ENCODE data around the gene DLST. TPM values are rescaled to one million over a fixed set of nuclear protein-coding genes. Genes with fewer than 3 reads are reported as not detected.

DLST gene
- total and polyA plus RNA-seq, 8 donors = 25.1 to 125 (median 76.1) TPM

- intact Hi-C loops (cut with DNase I; ENCODE audit: low total_unique reads) = no loop called here
- no peaks in the 10 kb centered on the region for H3K9me3 ChIP-seq
- no peak overlapping the region for H3K27ac ChIP-seq
- no peak for DNase-seq
- TF ChIP-seq POLR2AphosphoS5 (IDR thresholded peaks at IDR 0.05) = no peak
- TF ChIP-seq CTCF (IDR thresholded peaks at IDR 0.05) = no peak
- TF ChIP-seq POLR2A (IDR thresholded peaks at IDR 0.05) = no peak
- no peak for TF ChIP-seq EP300 (IDR thresholded peaks at IDR 0.05)
- no peak overlapping the region for H3K4me3 ChIP-seq
- no peaks in the 10 kb centered on the region for H3K27me3 ChIP-seq
- 75 to 88% (median 82%) methylated on average over 5 of the region's 5 CpGs for WGBS, 5 donors
- peaks cover 83 to 92% (median 92%) of the 10 kb centered on the region in 4 donors for H3K36me3 ChIP-seq
- peaks cover 0 to 16% (median 9%) of the 10 kb centered on the region in 4 donors for H3K4me1 ChIP-seq
Observed at GRCh38 chr14:74892745-74893144, 11.0 kb downstream of the DLST start.

- 64 to 84% (median 77%) methylated on average over 4 of the region's 4 CpGs for WGBS, 5 donors
Observed at GRCh38 chr14:74893614-74894091, 11.9 kb downstream of the DLST start.

GRCh38 chr14:74896400-74896799 lies 14.7 kb downstream of the DLST start:
- TF ChIP-seq POLR2AphosphoS5 (IDR thresholded peaks at IDR 0.05) (no peak), POLR2A (IDR thresholded peaks at IDR 0.05) (no peak), EP300 (IDR thresholded peaks at IDR 0.05) (no peak), CTCF (IDR thresholded peaks at IDR 0.05) (no peak)
- Histone ChIP-seq H3K27ac (no peak overlapping the region), H3K4me1 (peaks cover 0 to 3% (median 0%) of the 10 kb centered on the region in 4 donors), H3K9me3 (no peaks in the 10 kb centered on the region), H3K4me3 (no peak overlapping the region), H3K27me3 (no peaks in the 10 kb centered on the region), H3K36me3 (peaks cover 98 to 100% (median 100%) of the 10 kb centered on the region in 4 donors)
- intact Hi-C loops (cut with DNase I; ENCODE audit: low total_unique reads) = no loop called here
- no peak for DNase-seq
- WGBS, 5 donors = 87 to 97% (median 89%) methylated on average over 3 of the region's 3 CpGs

More at GRCh38 chr14:74893614-74894091, 11.9 kb downstream of the DLST start:
- peaks cover 91 to 100% (median 100%) of the 10 kb centered on the region in 4 donors for H3K36me3 ChIP-seq
- intact Hi-C loops (cut with DNase I; ENCODE audit: low total_unique reads) = no loop called here
- no peaks in the 10 kb centered on the region for H3K9me3 ChIP-seq
- no peaks in the 10 kb centered on the region for H3K27me3 ChIP-seq
- H3K4me3 ChIP-seq = no peak overlapping the region
- DNase-seq = no peak
- no peak overlapping the region for H3K27ac ChIP-seq
- TF ChIP-seq POLR2A (IDR thresholded peaks at IDR 0.05) = no peak
- no peak for TF ChIP-seq POLR2AphosphoS5 (IDR thresholded peaks at IDR 0.05)
- TF ChIP-seq EP300 (IDR thresholded peaks at IDR 0.05) = no peak
- TF ChIP-seq CTCF (IDR thresholded peaks at IDR 0.05) = no peak
- peaks cover 0 to 6% (median 2%) of the 10 kb centered on the region in 4 donors for H3K4me1 ChIP-seq

GRCh38 chr14:74897642-74898041 lies 15.9 kb downstream of the DLST start:
- Histone ChIP-seq H3K27me3 (no peaks in the 10 kb centered on the region), H3K4me1 (peaks cover 0 to 3% (median 0%) of the 10 kb centered on the region in 4 donors), H3K4me3 (no peak overlapping the region), H3K9me3 (no peaks in the 10 kb centered on the region), H3K27ac (no peak overlapping the region), H3K36me3 (peaks cover 98 to 100% (median 100%) of the 10 kb centered on the region in 4 donors)
- TF ChIP-seq POLR2A (IDR thresholded peaks at IDR 0.05) (no peak), CTCF (IDR thresholded peaks at IDR 0.05) (no peak), EP300 (IDR thresholded peaks at IDR 0.05) (no peak), POLR2AphosphoS5 (IDR thresholded peaks at IDR 0.05) (no peak)
- DNase-seq = no peak
- WGBS, 5 donors = 66 to 87% (median 72%) methylated on average over 4 of the region's 4 CpGs
- intact Hi-C loops (cut with DNase I; ENCODE audit: low total_unique reads) = no loop called here

Measured in stomach (tissue), 9 donors.